Panc1 (cell line): Measurements from ENCODE around the gene ARHGAP20. TPM values are rescaled to one million over a fixed set of nuclear protein-coding genes. Genes with fewer than 3 reads are reported as not detected.
"Not testable (repeated sequence)": the region's sequence is repeated elsewhere in the genome, so short reads cannot be mapped to it uniquely, and the experiment has no call there.

Source experiments
- ATAC-seq: fragments of 200-7000 bp; cut with Tn5 transposase; 2 replicates; pipeline ENCODE4 v1.9.1; 2020; ENCODE audit warnings: mild to moderate bottlenecking, moderate library complexity
- BruUV-seq: library from RNA; stranded (reverse); fragments of 400-500 nt; replicated peaks from 2 replicates; lab custom pipeline; 2021; lab: Mats Ljungman, UMichigan
- CTCF ChIA-PET: fragments of 300-600 bp; sonication (Branson Sonifier 250); formaldehyde crosslinking; loops from one replicate; lab custom pipeline; 2022; ENCODE audit warnings: antibody characterized with exemption; lab: Charles Lee
- POLR2A ChIA-PET: fragments of 300-600 bp; sonication (Branson Sonifier 250); formaldehyde crosslinking; loops from one replicate; lab custom pipeline; 2022; ENCODE audit warnings: antibody characterized with exemption; lab: Charles Lee
- DNase-seq: peaks from one replicate; pipeline ENCODE4 v3.0.0-alpha.2; 2010; ENCODE audit warnings: low read depth, low spot score
- H3K27ac ChIP-seq: 2 replicates; pipeline ENCODE4 v1.5.1; 2011; ENCODE audit warnings: mild to moderate bottlenecking, low read length, inconsistent platforms
- H3K27me3 ChIP-seq: fragments of 200-500 bp; sonication (Bioruptor generic); 2 replicates; pipeline ENCODE4 v1.6.0; 2014; ENCODE audit warnings: low read length, inconsistent platforms; ENCODE audit not compliant: control insufficient read depth, insufficient read depth
- H3K36me3 ChIP-seq: fragments of 200-500 bp; sonication (Bioruptor generic); 2 replicates; pipeline ENCODE4 v1.5.1; 2014; ENCODE audit warnings: inconsistent platforms, mild to moderate bottlenecking, low read length, moderate library complexity; ENCODE audit not compliant: control insufficient read depth, insufficient read depth
- H3K4me1 ChIP-seq: 2 replicates; pipeline ENCODE4 v1.5.1; 2011; ENCODE audit warnings: inconsistent platforms, mild to moderate bottlenecking, low read length, moderate library complexity; ENCODE audit not compliant: control insufficient read depth, insufficient read depth
- H3K4me3 ChIP-seq, 2 experiments: 2 replicates each; pipeline ENCODE4 v1.5.1; 2011 to 2012; ENCODE audit warnings: low read depth in 2 of 2, low read length in 2 of 2, mild to moderate bottlenecking in 2 of 2, inconsistent platforms in 1 of 2, moderate library complexity in 1 of 2
- H3K9me3 ChIP-seq: fragments of 200-500 bp; sonication (Bioruptor generic); 2 replicates; pipeline ENCODE4 v1.5.1; 2014; ENCODE audit warnings: low read depth, mild to moderate bottlenecking, inconsistent platforms, low read length, moderate library complexity; ENCODE audit not compliant: control insufficient read depth, insufficient read depth
- POLR2AphosphoS5 ChIP-seq: IDR thresholded peaks from 2 replicates; pipeline ENCODE4 v1.6.1; 2012; ENCODE audit warnings: mild to moderate bottlenecking, low read depth, low read length, moderate library complexity
- SIN3A ChIP-seq: IDR thresholded peaks from 2 replicates; pipeline ENCODE4 v1.6.1; 2012; ENCODE audit warnings: low read depth, mild to moderate bottlenecking, low read length, moderate library complexity, borderline replicate concordance; ENCODE audit not compliant: insufficient read depth
- TCF7L2 ChIP-seq: IDR thresholded peaks from 2 replicates; pipeline ENCODE4 v1.6.1; 2011; ENCODE audit warnings: mild to moderate bottlenecking, low read depth, low read length, inconsistent platforms
- in situ Hi-C: cut with HindIII; loops from 2 replicates; pipeline ENCODE4 v1.10.0; 2016; ENCODE audit warnings: low sequenced_read_pairs, low pct_unique_long_range_greater_than_20kb
- intact Hi-C: fragments of 100-400 bp; cut with micrococcal nuclease; formaldehyde crosslinking; loops from one replicate; pipeline ENCODE4 v1.10.0; 2022; ENCODE audit not compliant: unreplicated experiment
- total RNA-seq: library from RNA; stranded (reverse); gene quantifications from one replicate; pipeline ENCODE4 v1.2.1, GENCODE V29; 2021; ENCODE audit not compliant: unreplicated experiment
- TF ChIP-seq, protein P1 (sequence below), 2 experiments: IDR thresholded peaks; 2 replicates each; pipeline ENCODE4 v1.6.1; 2011 to 2012; ENCODE audit warnings: low read depth in 2 of 2, control low read depth in 1 of 2, low read length in 1 of 2, mild to moderate bottlenecking in 1 of 2, moderate library complexity in 1 of 2; ENCODE audit not compliant: insufficient read depth in 1 of 2
- TF ChIP-seq, protein P2 (sequence below): fragments of 450-650 bp; IDR thresholded peaks from 2 replicates; pipeline ENCODE4 v1.5.1; 2017; ENCODE audit warnings: mild to moderate bottlenecking

Gene ARHGAP20
- total RNA-seq, 1 experiment from 2014 or later, result 0.05 TPM

GRCh38 chr11:110621826-110622225, 90.4 kb downstream of the ARHGAP20 start:
- no peaks in the 10 kb centered on the region for H3K4me1 ChIP-seq
- in situ Hi-C loops, result no loop called here
- H3K27ac ChIP-seq, result no peak overlapping the region
- ChIA-PET CTCF (no interaction called here), POLR2A (no interaction called here)
- H3K27me3 ChIP-seq, result no peaks in the 10 kb centered on the region; the same call in 1 of the 2 replicates
- no peak for DNase-seq
- no peak for ATAC-seq
- BruUV-seq, result no TSS peak
- TF ChIP-seq SIN3A (no peak), POLR2AphosphoS5 (no peak), TCF7L2 (no peak)
- TF ChIP-seq, protein P1, sequence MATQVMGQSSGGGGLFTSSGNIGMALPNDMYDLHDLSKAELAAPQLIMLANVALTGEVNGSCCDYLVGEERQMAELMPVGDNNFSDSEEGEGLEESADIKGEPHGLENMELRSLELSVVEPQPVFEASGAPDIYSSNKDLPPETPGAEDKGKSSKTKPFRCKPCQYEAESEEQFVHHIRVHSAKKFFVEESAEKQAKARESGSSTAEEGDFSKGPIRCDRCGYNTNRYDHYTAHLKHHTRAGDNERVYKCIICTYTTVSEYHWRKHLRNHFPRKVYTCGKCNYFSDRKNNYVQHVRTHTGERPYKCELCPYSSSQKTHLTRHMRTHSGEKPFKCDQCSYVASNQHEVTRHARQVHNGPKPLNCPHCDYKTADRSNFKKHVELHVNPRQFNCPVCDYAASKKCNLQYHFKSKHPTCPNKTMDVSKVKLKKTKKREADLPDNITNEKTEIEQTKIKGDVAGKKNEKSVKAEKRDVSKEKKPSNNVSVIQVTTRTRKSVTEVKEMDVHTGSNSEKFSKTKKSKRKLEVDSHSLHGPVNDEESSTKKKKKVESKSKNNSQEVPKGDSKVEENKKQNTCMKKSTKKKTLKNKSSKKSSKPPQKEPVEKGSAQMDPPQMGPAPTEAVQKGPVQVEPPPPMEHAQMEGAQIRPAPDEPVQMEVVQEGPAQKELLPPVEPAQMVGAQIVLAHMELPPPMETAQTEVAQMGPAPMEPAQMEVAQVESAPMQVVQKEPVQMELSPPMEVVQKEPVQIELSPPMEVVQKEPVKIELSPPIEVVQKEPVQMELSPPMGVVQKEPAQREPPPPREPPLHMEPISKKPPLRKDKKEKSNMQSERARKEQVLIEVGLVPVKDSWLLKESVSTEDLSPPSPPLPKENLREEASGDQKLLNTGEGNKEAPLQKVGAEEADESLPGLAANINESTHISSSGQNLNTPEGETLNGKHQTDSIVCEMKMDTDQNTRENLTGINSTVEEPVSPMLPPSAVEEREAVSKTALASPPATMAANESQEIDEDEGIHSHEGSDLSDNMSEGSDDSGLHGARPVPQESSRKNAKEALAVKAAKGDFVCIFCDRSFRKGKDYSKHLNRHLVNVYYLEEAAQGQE (IDR thresholded peaks at IDR 0.05; ENCODE audit: insufficient read depth in 1 of 2, low read depth in 2 of 2, low read length in 1 of 2), result no peak
- TF ChIP-seq, protein P2, sequence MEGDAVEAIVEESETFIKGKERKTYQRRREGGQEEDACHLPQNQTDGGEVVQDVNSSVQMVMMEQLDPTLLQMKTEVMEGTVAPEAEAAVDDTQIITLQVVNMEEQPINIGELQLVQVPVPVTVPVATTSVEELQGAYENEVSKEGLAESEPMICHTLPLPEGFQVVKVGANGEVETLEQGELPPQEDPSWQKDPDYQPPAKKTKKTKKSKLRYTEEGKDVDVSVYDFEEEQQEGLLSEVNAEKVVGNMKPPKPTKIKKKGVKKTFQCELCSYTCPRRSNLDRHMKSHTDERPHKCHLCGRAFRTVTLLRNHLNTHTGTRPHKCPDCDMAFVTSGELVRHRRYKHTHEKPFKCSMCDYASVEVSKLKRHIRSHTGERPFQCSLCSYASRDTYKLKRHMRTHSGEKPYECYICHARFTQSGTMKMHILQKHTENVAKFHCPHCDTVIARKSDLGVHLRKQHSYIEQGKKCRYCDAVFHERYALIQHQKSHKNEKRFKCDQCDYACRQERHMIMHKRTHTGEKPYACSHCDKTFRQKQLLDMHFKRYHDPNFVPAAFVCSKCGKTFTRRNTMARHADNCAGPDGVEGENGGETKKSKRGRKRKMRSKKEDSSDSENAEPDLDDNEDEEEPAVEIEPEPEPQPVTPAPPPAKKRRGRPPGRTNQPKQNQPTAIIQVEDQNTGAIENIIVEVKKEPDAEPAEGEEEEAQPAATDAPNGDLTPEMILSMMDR, result no peak
- intact Hi-C loops, result no loop called here
- no peak overlapping the region for H3K4me3 ChIP-seq
- H3K36me3 ChIP-seq, result no peaks in the 10 kb centered on the region
- no peaks in the 10 kb centered on the region for H3K9me3 ChIP-seq

DNA sequence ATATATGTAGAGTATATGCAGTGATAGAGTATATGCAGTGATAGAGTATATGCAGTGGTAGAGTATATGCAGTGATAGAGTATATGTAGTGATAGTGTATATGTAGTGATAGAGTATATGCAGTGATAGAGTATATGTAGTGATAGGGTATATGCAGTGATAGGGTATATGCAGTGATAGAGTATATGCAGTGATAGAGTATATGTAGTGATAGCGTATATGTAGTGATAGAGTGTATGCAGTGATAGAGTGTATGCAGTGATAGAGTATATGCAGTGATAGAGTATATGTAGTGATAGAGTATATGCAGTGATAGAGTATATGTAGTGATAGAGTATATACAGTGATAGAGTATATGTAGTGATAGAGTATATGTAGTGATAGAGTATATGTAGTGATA, 92.9 kb downstream of the ARHGAP20 start:
- BruUV-seq, DNase-seq, ATAC-seq, H3K9me3 ChIP-seq, in situ Hi-C loops, H3K4me1 ChIP-seq, POLR2A ChIA-PET, CTCF ChIA-PET, H3K36me3 ChIP-seq, H3K27me3 ChIP-seq, H3K27ac ChIP-seq, intact Hi-C loops, H3K4me3 ChIP-seq: not testable (repeated sequence)

GRCh38 chr11:110614031-110614430, 98.2 kb downstream of the ARHGAP20 start:
- Histone ChIP-seq H3K36me3 (no peaks in the 10 kb centered on the region), H3K27ac (no peak overlapping the region), H3K27me3 (no peaks in the 10 kb centered on the region), H3K9me3 (no peaks in the 10 kb centered on the region), H3K4me1 (no peaks in the 10 kb centered on the region), H3K4me3 (no peak overlapping the region)
- ChIA-PET CTCF (no interaction called here), POLR2A (no interaction called here)
- ATAC-seq (no peak), DNase-seq (no peak)
- in situ Hi-C loops, result no loop called here
- intact Hi-C loops, result no loop called here
- TF ChIP-seq POLR2AphosphoS5 (no peak), SIN3A (no peak), TCF7L2 (no peak)
- TF ChIP-seq, protein P2, result no peak
- TF ChIP-seq, protein P1 (IDR thresholded peaks at IDR 0.05; ENCODE audit: insufficient read depth in 1 of 2, low read depth in 2 of 2, low read length in 1 of 2), result no peak
- BruUV-seq, result no TSS peak
